Uterus (tissue), 4 donors: ENCODE data around the gene YBEY. TPM values are rescaled to one million over a fixed set of nuclear protein-coding genes. Genes with fewer than 3 reads are reported as not detected.

Experiments
- DNase-seq, 2 donors: peaks; one replicate each; pipeline ENCODE4 v3.0.0-alpha.2; 2019 to 2020
- H3K27ac ChIP-seq, 2 donors: fragments of 200-600 bp; sonication (generic); 1 replicate in 1 of 2; 2 replicates in 1 of 2; pipeline ENCODE4 v1.5.1; 2016 to 2018
- H3K27me3 ChIP-seq, 2 donors: fragments of 200-600 bp; sonication (generic); one replicate each; pipeline ENCODE4 v1.5.1; 2018 to 2019; ENCODE audit warnings: control low read depth in 1 of 2
- H3K36me3 ChIP-seq, 2 donors: fragments of 200-600 bp; sonication (generic); one replicate each; pipeline ENCODE4 v1.5.1; 2019; ENCODE audit warnings: control low read depth in 1 of 2
- H3K4me1 ChIP-seq, 2 donors: fragments of 200-600 bp; sonication (generic); one replicate each; pipeline ENCODE4 v1.5.1; 2018 to 2019; ENCODE audit warnings: control low read depth in 1 of 2
- H3K4me3 ChIP-seq, 2 donors: fragments of 200-600 bp; sonication (generic); 1 replicate in 1 of 2; 2 replicates in 1 of 2; pipeline ENCODE4 v1.5.1; 2018 to 2019; ENCODE audit warnings: mild to moderate bottlenecking in 1 of 2
- H3K9me3 ChIP-seq, 2 donors: fragments of 200-600 bp; sonication (generic); one replicate each; pipeline ENCODE4 v1.5.1; 2019; ENCODE audit warnings: control low read depth in 1 of 2
- POLR2A ChIP-seq, 2 donors: fragments of 450-650 bp; IDR thresholded peaks; one replicate each; pipeline ENCODE4 v1.6.1; 2016; ENCODE audit warnings: antibody characterized with exemption in 2 of 2, mild to moderate bottlenecking in 1 of 2, moderate library complexity in 1 of 2
- intact Hi-C: fragments of 100-400 bp; cut with DNase I; formaldehyde crosslinking; loops from one replicate; pipeline ENCODE4 v1.15.1; 2023; ENCODE audit warnings: low total_unique reads
- total RNA-seq, 4 donors: library from RNA; depleted of rRNA in 3 of 4; stranded (reverse); fragments of >200 nt in 3 of 4; gene quantifications; one replicate each; pipeline versions ENCODE4 v1.1.0 to v1.2.4, GENCODE V29; 2014 to 2023
- TF ChIP-seq, protein P1 (sequence below), 4 experiments: fragments of 200-600 bp in 2 of 4; fragments of 450-650 bp in 2 of 4; sonication (generic) in 2 of 4; IDR thresholded peaks; one replicate each; pipeline ENCODE4 v1.5.1; 2016 to 2019; ENCODE audit warnings: antibody characterized with exemption in 4 of 4, mild to moderate bottlenecking in 2 of 4, moderate library complexity in 1 of 4
- donor health status: DM: yes; HTN: yes; CAD: no.

The YBEY gene
- total RNA-seq, 4 donors from 2014 or later, result 2.9 to 78.6 (median 13.0) TPM

DNA sequence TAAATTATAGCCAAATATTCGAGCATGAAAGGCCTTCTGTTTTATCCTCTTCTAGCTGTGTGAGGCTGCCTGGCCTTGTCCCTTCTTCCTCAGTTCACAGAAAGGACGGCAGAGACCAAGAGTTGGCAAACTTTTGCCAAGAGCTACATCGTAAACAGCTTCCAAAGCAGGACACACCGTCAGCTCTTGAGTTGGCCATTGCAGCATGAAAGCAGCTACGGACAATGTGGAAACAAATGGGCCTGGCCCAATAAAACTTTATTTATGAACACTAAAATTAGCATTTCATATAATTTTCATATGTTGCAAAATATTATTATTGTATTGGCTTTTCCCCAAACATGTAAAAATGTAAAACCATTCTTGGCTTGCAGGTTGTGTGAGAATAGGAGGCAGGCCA, 26.8 kb downstream of the YBEY start:
- DNase-seq, result no peak
- H3K27me3 ChIP-seq, result no peaks in the 10 kb centered on the region
- no peaks in the 10 kb centered on the region for H3K36me3 ChIP-seq
- TF ChIP-seq POLR2A (IDR thresholded peaks at IDR 0.05), result no peak
- TF ChIP-seq, protein P1, sequence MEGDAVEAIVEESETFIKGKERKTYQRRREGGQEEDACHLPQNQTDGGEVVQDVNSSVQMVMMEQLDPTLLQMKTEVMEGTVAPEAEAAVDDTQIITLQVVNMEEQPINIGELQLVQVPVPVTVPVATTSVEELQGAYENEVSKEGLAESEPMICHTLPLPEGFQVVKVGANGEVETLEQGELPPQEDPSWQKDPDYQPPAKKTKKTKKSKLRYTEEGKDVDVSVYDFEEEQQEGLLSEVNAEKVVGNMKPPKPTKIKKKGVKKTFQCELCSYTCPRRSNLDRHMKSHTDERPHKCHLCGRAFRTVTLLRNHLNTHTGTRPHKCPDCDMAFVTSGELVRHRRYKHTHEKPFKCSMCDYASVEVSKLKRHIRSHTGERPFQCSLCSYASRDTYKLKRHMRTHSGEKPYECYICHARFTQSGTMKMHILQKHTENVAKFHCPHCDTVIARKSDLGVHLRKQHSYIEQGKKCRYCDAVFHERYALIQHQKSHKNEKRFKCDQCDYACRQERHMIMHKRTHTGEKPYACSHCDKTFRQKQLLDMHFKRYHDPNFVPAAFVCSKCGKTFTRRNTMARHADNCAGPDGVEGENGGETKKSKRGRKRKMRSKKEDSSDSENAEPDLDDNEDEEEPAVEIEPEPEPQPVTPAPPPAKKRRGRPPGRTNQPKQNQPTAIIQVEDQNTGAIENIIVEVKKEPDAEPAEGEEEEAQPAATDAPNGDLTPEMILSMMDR (IDR thresholded peaks at IDR 0.05), result no peak
- H3K27ac ChIP-seq, result no peak overlapping the region
- H3K4me3 ChIP-seq, result no peak overlapping the region
- intact Hi-C loops, result no loop called here
- no peaks in the 10 kb centered on the region for H3K4me1 ChIP-seq
- no peaks in the 10 kb centered on the region for H3K9me3 ChIP-seq

DNA sequence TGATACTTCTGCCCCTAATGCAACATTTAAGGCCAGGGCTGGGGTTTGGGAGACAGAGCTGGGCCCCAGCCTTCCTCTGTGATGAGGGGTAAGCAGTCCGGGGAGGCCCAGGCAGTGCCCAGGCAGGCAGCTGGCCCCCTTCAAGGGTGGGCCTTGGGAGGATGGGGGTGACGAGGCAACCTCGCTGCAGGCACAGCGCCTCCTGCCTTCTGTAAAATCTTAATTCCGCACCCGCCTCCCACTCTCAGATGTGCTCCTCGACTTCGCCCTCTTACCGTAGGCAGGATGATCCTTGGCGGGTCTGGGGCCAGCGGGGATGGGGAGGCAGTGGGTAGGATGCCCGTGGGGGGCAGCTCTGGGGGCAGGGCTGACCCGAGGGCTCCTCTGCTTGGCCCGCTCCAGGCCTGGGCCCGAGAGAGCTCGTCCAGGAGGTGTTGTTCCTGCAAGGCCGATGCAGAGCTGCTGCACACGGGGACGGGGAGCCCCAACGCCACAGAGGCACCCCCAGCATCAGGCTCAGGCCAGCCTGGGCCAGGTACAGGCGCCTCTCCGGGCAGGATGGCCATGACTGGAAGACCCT, 28.4 kb downstream of the YBEY start:
- intact Hi-C loops, result no loop called here
- no peaks in the 10 kb centered on the region for H3K9me3 ChIP-seq
- H3K27ac ChIP-seq, result no peak overlapping the region
- TF ChIP-seq, protein P1 (IDR thresholded peaks at IDR 0.05), result no peak
- TF ChIP-seq POLR2A (IDR thresholded peaks at IDR 0.05), result no peak
- DNase-seq, result no peak
- H3K4me1 ChIP-seq, result no peaks in the 10 kb centered on the region
- H3K36me3 ChIP-seq, result no peaks in the 10 kb centered on the region
- no peaks in the 10 kb centered on the region for H3K27me3 ChIP-seq
- H3K4me3 ChIP-seq, result no peak overlapping the region

GRCh38 chr21:46316708-46317324, 30.7 kb downstream of the YBEY start:
- TF ChIP-seq POLR2A (IDR thresholded peaks at IDR 0.05), result no peak
- TF ChIP-seq, protein P1 (IDR thresholded peaks at IDR 0.05), result no peak
- no peaks in the 10 kb centered on the region for H3K9me3 ChIP-seq
- intact Hi-C loops, result no loop called here
- H3K27ac ChIP-seq, result no peak overlapping the region
- DNase-seq, result no peak
- no peaks in the 10 kb centered on the region for H3K4me1 ChIP-seq
- H3K27me3 ChIP-seq, result no peaks in the 10 kb centered on the region
- no peak overlapping the region for H3K4me3 ChIP-seq
- H3K36me3 ChIP-seq, result no peaks in the 10 kb centered on the region

- H3K27ac ChIP-seq, result no peak overlapping the region
- no peak for DNase-seq
- TF ChIP-seq, protein P1 (IDR thresholded peaks at IDR 0.05), result no peak
- TF ChIP-seq POLR2A (IDR thresholded peaks at IDR 0.05), result no peak
- no peaks in the 10 kb centered on the region for H3K36me3 ChIP-seq
- no peak overlapping the region for H3K4me3 ChIP-seq
- H3K4me1 ChIP-seq, result peaks cover 0 to 6% of the 10 kb centered on the region in 2 donors
- no peaks in the 10 kb centered on the region for H3K27me3 ChIP-seq
- no peaks in the 10 kb centered on the region for H3K9me3 ChIP-seq
- intact Hi-C loops, result no loop called here
These were observed 31.7 kb downstream of the YBEY start for GRCh38 chr21:46317710-46318463.

DNA sequence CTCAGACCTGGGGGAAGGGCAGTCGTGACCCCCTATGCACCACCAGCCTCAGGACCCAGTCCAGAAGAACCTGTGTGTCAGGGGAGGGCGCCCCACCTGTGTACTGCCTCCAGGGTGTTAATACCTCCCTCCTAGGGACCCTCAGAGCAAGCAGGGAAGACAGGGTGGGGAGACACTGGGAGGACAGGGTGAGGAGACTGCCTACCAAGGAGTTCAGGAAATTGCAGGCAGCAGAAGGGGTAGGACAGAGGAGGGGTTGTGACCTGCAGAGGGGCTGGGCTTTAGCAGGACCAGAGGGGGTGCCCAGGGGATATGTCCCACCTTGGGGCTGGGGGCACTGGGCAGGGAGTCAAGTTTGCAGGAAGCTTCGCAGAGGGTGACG, 32.3 kb downstream of the YBEY start:
- TF ChIP-seq, protein P1 (IDR thresholded peaks at IDR 0.05), result no peak
- no peak for TF ChIP-seq POLR2A (IDR thresholded peaks at IDR 0.05)
- Histone ChIP-seq H3K4me3 (no peak overlapping the region), H3K27ac (no peak overlapping the region), H3K27me3 (no peaks in the 10 kb centered on the region), H3K36me3 (no peaks in the 10 kb centered on the region), H3K9me3 (no peaks in the 10 kb centered on the region), H3K4me1 (peaks cover 0 to 9% of the 10 kb centered on the region in 2 donors)
- DNase-seq, result no peak
- intact Hi-C loops, result no loop called here
